ENCODE results near the gene MCF2L2.
"Not testable (repeated sequence)": the region's sequence is repeated elsewhere in the genome, so short reads cannot be mapped to it uniquely, and the experiment has no call there.

Gene MCF2L2

DNA sequence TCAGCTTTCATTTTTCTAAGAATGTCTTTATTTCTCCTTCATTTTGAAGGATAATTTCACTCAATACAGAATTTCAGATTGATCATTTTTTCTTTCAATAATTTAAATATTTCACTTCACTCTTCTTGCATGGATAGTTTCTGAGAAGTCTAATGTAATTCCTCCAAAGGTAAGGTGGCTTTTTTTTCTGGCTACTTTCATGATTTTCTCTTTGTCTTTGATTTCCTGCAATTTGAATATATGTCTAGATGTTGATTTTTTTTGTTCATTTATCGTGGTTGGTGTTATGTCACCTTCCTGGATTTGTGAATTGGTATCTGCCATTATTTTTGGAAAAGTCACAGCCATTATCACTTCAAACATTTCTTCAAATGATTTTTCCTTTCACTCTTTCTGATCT lies 14.6 kb upstream of the MCF2L2 start:
- no peak for DNase-seq

DNA sequence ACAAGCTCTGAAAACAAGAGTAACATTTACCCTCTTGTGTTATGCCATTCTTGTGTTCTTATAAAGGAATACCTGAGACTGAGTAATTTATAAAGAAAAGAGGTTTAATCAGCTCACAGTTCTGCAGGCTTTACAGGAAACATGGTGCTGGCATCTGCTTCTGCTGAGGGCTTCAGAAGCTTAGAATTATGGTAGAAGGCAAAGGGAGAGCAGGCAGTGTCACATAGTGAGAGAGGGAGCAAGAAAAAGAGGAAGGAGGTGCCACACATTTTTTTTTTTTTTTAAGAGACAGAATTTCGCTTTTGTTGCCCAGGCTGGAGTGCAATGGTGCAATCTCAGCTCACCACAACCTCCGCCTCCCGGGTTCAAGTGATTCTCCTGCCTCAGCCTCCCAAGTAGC lies 12.1 kb upstream of the MCF2L2 start:
- DNase-seq, result not testable (repeated sequence)

DNA sequence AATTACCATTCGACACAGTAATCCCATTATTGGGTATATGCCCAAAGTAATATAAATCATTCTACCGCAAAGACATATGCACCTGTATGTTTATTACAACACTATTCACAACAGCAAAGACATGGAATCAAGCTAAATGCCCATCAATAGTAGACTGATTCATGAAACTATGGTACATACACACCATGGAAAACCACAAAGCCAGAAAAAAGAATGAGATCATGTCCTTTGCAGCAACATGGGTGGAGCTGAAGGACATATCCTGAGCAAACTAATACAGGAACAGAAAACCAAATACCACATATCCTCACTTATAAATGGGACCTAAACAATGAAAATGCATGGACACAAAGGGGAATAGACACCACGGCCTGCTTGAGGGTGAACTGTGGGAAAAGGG lies 11.1 kb upstream of the MCF2L2 start:
- no peak for DNase-seq

DNA sequence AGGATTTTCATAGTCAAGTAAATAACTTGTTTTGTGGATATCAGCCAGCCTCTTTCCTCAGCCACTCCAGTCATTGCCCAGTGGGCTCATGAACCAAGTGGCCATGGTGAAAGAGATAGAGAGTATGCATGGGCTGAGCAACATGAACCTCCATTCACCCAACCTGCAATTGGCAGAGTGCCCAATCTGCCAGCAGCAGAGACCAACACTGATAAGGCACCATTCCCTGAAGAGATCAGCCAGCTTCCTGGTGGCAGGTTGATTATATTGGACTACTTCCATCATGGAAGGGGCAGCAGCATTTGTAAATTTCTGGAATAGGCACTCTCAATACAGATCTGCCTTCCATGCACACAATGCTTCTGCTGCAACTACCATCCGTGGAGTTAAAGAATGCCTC lies 10.3 kb upstream of the MCF2L2 start:
- DNase-seq, result no peak

DNA sequence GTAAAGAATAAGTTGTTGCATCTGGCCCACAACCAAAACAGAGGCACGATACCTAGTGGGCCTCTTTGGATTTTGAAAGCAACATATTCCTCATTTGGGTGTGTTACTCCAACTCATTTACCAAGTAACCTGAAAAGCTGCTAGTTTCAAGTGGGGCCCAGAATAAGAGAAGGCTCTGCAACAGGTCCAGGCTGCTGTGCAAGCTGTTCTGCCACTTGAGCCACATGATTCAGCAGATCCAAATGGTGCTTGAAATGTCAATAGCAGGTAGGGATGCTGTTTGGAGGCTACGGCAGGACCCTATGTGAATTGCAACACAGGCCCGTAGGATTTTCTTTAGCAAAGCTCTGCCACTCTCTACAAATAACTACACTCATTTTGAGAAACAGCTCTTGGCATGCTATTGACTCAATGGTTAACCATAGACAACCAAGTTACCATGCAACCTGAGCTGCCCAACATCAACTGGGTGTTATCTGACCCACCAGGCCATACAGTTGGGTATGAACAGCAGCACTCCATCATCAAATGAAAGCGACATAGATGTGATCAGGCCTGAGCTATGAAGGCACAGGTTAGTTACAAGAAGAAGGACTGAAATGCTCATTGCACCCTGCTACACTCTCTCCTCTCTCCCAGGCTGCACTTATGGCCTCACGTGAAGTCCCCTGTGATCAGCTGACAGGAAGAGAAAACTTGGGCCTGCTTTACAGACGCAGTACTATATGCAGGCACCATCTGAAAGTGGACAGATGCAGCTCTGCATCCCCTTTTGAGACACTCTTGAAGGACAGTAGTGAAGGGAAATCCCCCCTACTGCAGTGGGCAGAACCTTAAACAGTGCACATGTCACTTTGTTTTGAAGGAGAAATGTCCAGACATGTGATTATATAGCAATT lies 9.5 kb upstream of the MCF2L2 start:
- DNase-seq, result no peak

DNA sequence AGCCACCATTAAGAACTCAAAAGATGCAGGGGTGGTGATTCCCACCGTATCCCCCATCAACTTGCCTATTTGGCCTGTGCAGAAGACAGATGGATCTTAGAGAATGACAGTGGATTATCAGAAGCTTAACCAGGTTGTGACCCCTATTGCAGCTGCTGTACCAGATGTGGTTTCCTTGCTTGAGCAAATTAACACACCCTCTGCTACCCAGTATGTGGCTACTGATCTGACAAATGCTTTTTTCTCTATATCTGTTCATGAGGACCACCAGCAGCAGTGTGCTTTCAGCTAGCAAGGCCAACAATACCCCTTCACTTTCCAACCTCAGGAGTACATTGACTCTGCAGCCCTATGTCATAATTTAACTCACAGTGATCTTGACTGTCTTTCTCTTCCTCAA lies 8.6 kb upstream of the MCF2L2 start:
- DNase-seq, result no peak

DNA sequence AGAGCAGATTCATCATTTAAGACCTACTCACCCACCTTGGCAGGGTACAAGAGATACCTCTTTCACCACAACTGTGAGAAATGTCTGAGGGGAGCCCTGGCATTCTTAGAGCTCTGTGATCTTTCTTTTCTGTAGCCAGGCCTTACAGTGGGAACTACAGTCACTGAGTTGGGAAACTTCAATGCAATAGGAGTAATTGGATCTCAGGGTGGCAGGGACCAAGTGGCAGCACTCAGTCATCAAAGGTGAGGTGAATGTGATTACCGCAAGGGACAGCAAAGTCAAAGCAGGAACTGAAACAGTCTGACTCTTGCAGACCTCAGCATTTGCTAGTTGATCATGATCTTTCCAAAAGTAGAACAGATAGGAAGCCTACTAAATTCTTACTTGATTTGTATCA lies 7.2 kb upstream of the MCF2L2 start:
- DNase-seq, result no peak

DNA sequence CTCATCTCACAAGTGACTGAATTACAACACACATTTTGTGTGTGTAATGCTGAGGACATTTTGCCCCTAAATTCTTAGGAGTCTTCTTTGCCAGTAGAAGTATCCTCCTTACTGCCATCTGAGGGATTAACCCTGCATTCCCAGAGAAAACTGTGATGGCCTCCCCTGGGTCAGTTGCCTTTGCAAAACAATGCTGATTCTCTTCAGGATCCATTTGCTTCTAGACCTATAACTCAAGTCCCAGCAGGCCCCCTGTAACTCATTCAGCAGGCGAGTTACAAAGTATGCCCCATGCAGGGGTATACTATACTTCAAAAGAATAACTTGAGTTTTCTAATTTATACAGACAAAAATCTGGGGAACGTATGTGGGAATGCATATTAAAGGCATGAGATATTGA lies 6.6 kb upstream of the MCF2L2 start:
- DNase-seq, result no peak

DNA sequence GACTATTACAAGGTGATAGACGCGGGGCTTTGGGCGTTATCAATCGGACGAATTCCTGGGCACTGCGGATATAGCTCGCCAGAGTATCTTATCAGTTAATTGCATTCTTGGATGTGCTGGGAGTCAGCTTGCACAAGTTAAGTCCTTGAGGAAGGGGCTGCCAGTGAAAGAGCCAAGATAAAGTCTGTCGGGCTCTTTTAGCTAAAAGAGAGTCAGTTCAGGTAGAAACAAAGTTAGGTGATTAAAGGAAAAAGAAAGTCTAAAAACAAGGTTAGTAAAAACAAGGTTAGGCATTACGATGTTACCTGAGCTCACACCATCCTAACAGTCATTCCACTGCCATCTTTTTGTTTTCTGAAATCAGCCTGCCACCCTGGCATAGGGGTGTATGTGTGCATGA lies 6.1 kb upstream of the MCF2L2 start:
- no peak for DNase-seq

DNA sequence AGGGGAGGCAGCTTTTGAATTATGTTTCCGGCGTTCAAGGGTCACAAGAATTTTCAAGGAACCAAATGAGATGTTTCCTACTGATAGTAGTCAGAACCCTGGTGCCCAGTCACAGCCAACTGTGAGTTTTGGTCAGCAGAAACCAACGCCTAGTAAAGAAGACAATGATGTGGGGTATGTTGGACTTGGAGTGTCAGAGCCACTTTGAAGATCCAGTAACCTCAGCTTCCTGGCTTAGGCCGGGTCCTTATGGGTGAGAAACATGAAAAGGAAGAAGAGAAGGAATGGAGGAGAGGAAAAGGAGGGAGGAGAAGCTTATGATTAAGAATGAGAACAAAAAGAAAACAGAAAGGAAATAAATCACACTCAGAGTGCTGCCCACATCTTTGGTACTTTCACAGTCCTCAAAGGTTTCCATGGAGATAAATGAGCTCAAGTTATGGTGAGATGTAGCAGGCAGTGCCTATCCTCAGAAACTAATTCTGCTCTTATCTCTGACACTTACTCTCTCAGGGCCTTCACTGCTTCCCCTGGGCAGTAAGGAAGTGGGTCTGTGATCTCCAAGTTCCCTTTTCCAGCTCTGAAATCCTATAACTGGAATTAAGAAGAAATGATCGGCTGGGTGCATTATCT lies 2.0 kb upstream of the MCF2L2 start:
- DNase-seq, result no peak

DNA sequence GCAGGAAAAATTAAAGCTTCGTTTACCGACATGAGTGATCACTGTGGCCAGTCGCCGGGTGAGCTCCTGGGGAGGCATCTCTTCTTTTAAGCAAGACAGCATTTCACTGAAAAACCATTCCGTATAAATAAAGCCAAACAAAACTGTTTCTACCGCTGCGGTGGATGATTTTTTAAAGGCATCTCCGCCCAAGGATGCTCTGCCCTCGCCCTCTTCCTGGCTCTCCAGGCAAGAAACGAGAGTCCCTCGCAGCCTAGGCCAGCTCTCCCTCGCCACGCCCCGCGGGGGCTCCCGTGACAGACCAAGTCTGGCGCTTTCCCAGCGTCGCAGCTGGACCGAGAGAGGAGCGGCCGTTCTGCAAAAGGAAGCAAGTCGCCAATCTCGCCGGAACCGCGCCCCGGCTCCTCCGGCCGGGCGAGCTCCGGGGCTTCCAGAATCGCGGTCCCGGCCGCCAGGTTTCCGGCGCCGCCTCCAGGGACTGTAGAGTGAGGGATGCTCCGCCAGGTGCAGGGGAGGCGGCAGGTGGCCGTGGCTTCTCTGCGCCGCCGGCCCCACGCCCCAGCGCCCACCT lies 458 bp downstream of the MCF2L2 start:
- DNase-seq, result peak; percentile 15

DNA sequence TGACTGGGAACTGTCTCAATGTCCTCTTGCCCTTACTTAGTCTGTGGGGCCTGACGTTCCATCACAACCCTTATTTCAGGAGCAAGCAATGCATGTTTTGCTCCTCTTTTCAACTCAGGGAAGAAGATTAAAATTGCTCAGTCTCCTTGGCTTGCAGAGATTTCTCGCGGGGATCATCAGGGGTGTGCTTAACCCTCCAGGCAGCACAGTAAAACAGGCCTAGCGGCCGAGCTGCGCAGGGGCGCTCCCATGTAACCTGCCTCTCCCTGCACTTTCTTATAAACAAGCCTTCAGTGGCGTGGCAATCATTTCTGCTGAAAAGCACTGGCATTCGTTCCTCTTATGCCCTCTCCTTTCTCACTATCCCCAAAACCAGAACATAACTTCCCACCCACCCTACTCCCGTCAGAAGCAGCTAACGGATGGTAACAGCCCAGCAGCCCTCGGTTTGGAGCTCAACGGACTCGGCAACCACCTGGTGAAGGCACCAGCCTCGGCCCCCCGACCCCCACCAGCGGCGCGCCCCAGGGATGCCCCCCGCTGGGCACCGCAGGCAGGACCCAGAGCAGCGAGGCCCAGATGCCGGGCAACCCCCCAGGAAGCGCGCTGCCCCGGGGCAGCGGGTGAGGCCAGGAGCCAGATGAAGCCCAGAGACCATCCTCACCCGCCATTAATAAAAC lies 1.1 kb downstream of the MCF2L2 start:
- DNase-seq, result no peak

DNA sequence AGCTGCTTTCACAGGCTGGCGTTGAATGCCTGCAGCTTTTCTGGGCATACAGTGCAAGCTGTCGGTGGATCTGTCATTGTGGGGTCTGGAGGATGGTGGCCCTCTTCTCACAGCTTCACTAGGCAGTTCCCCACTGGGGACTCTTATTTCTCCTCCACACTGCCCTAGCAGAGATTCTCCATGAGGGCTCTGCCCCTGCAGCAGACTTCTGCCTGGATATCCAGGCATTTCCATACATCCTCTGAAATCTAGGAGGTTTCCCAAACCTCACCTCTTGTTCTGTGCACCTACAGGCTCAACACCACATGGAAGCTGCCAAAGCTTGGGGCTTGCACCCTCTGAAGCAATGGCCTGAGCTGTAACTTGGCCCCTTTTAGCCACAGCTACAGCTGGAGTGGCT lies 9.6 kb downstream of the MCF2L2 start:
- DNase-seq, result not testable (repeated sequence)

DNA sequence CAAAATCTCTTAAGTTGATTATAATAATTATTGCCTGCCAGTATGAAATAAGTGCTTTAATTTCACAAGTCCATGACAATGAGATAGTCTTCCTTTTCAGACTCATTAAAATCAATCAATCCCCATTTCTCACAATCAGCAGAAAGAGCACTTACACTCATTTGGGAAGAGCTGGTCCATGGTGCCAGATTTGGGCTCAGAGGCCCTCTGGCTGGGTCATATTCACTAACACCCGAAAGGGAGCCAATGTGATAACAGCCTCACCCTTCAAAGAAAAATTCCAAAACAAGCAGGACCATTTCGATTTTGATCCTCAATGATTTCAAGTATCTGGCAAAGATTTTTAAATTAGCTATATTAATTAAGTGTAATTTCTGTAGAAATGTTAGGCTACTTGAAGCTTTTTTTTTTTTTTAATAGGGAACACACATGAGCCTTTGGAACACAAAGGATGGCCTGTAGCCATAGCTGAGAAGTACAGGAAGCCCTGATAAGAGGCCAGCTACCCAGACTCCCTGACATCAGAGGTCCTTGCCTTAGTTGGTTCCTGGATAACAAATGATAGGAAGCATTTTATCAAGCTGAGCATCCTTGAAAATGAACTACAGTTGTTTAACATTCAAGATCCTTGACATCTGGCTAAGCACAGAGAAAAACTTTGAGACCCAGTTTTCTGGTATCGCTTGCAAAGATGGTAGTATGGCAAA lies 17.1 kb downstream of the MCF2L2 start:
- no peak for DNase-seq

DNA sequence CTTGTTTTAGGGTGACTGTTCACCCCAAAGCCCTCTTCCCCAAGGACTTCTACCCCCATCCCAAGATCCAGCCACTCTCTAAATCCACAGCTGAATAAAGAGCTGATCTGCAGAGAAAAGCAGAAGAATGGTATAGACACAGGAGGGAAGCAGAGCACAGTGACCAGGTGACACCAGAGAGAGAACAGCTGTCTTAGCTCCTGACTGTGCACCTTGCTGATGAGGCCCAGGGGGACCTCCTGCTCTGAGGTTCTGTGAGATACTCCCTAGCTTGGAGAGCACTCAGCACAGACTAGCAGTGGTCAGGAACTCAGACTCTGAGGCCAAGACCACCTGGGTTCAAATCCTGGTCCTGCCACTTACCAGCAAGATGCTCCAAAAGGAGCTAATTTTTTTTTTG lies 17.7 kb downstream of the MCF2L2 start:
- no peak for DNase-seq

DNA sequence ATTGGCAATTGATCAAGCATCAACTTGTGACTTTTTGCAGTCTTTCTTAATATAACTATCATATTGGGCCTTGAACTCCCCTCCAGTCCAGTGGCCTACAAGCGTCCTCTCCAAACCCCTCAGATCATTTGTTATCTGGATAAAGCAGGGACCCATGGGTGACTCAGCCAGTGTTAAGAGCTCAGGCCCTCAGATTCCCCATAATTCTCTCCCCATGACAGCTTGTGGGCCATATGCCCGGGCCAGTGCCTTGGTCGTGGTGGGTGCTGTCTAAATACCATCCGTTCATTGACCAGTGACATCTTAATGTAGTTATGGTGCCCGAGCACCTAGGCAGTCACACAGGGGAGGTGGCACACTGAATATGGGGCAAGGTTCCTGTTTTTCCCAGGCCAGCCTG lies 18.1 kb downstream of the MCF2L2 start:
- no peak for DNase-seq

DNA sequence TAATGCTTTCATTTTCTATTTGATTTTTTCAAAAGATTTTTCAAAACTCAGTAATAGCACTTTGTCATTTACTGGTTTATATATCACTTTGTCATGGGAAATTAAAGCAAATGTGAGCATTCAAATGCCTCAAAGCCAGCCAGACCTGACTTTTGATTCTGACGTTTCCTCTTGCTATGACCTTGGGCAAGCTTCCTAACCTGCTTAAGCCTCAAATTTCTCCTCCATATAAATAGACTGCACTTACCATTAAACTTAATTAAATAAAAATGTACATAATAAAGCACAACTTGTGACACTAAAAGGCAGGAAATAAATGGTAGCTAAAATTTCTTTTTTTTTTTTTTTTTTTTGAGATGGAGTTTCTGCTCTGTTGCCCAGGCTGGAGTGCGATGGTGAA lies 19.2 kb downstream of the MCF2L2 start:
- no peak for DNase-seq

DNA sequence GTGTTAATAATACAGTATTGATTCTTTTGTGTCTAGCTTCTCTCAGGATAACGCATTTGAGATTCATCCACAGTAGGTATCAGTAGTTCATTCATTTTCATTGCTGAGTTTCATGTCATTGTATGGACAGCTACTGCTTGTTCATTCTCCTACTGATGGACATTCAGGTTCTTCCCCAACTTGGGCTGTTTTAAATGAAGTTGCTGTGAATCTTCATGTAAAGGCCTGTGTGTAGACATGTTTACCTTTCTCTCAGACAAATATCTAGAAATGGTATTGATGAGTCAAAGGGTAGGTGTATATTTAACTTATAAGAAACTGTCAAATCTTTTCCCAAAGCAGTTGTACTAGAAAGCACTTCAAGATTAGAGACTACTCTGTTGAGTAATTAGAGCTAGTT lies 26.7 kb downstream of the MCF2L2 start:
- DNase-seq, result no peak

DNA sequence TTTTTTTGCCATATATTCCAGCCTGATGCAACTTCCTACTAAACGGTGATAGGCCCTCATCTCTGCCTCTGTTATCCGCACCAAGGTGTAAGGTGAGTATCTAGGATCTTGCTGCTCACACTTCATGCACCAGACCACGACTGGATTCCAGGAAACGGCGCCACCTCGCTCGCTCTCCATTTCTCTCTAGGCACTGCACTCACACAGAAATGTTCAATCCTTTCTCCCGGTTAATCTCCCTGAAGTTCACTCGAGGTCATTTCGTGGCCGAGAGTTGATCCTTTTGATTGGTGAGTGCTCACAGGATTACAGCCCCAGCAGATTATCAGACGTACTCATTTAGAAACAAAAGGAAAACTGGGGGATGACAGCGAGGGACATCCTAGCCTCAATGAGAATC lies 28.1 kb downstream of the MCF2L2 start:
- DNase-seq, result no peak

DNA sequence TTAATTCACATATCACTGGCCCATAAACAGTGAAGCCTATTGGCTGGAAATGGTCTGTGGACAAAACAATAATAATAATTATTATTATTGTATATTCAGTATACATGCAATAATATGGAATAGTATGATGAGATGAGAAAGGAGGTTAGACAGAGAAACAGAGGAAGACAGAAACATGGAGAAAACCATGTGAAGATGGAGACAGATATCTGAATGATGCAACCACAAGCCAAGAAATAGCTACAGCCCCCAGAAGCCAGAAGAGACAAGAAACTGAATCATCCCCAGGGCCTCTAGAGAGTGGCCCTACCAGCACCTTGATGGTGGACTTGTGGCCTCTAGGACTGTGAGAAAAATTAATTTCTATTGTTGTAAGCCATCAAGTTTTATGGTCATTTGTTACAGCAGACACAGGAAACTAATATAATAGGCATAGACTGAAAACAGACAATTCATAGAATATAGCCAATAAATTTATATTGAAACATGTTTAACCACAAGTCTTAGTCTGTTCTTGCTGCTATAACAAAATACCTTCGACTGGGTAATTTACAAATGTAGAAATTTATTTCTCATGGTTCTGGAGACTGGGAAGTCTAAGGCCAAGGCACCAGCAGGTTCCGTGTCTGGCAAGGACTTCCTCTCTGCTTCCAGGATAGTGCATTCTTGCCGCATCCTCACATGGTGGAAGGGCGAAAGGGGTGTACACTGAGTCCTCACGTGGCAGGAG lies 31.6 kb downstream of the MCF2L2 start:
- no peak for DNase-seq

DNA sequence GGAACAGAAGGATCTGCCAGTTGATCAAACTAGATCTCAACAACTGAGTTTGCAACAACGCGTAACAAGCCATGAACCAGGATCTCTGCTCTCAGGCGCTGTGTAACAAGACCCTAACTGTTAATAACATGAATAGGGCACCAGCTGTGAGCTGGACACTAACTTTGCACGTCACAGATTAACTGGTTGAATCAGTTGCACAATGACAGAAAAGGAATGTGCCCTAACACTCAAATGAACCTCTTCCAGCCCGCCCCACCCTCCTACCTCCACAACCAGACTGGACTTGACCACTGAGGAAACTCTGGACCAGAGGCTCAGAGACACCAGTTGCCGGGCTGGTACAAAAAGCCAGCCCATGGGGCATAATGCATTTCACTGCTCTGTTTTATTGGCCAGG lies 34.3 kb downstream of the MCF2L2 start:
- DNase-seq, result no peak

DNA sequence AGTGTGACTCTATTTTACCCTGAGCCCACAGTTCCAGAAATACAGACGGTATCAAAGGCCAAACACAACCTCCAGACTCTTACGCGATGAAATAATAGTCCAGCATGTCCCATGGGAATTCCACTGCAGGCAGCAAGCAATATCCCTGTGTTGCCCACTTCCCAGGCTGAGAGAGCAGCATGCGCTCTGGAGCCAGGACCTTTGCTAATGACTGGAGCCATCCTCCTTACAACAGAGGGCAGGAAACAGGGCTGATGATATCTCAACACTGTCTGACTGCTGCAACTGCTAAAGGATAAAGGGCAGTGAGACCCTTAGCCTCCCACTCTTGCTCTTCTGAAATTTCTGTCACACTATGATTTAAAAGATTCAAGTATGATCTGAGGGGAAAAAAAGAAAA lies 34.8 kb downstream of the MCF2L2 start:
- DNase-seq, result no peak

Measured in NCI-H1436 treated with DMSO at 0.1 percent for 48 hours (cell line).